BE2C (cell line): ENCODE data around the gene ABHD12B.
"Not testable (repeated sequence)": the region's sequence is repeated elsewhere in the genome, so short reads cannot be mapped to it uniquely, and the experiment has no call there.

ENCODE experiments used
- DNase-seq: peaks from one replicate; pipeline ENCODE4 v3.0.0-alpha.2; 2020
- H3K27me3 ChIP-seq: fragments of 250-450 bp; sonication (Bioruptor Pico); 2 replicates; pipeline ENCODE4 v1.5.1; 2020; ENCODE audit warnings: mild to moderate bottlenecking
- H3K36me3 ChIP-seq: fragments of 250-450 bp; sonication (Bioruptor Pico); 2 replicates; pipeline ENCODE4 v1.5.1; 2020; ENCODE audit warnings: mild to moderate bottlenecking
- H3K4me1 ChIP-seq: fragments of 250-450 bp; sonication (Bioruptor Pico); 2 replicates; pipeline ENCODE4 v1.5.1; 2020
- H3K4me3 ChIP-seq: 2 replicates; pipeline ENCODE4 v1.5.1; 2011; ENCODE audit warnings: low read depth, low read length
- H3K9me3 ChIP-seq: fragments of 250-450 bp; sonication (Bioruptor Pico); 2 replicates; pipeline ENCODE4 v1.5.1; 2020
- TF ChIP-seq, protein P1 (sequence below): IDR thresholded peaks from 2 replicates; pipeline ENCODE4 v1.5.1; 2012; ENCODE audit warnings: mild to moderate bottlenecking, low read depth, low read length

ABHD12B gene

DNA sequence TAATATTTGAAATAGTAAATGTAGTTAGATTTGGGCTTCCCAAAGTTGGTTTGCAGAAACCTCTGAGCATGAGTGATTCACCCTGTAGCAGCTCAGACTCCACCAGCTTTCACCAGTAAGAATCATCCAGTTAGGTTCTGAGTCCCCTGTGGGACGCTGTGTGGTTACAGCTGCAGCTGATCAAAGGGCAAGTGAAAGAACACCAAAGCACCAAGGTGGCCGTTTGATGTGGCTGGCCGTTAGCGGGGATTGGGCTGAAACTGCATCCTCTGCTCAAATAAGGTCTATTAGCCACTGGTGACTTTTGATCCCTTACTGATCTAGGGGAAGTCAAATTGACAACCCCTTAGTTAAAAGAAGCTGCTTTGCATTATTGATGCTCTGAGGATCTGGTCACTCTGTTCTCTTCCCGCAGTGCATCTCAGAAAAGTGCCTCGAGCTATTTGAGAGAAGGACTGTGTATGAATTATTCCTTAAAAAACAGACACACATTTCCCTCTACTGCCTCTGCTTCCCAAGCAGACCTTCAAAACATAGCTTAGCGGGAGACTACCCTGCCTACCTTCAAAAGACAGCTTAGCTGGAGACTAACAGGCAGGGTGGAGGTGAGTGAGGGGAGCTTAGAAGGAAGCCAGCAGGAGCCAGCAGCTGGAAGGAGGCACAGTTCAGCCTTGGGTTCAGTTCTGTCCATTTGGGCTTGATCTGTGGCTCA, 3.7 kb downstream of the ABHD12B start:
- H3K9me3 ChIP-seq, result no peaks in the 10 kb centered on the region
- no peak for DNase-seq
- peaks cover 5% of the 10 kb centered on the region for H3K27me3 ChIP-seq
- TF ChIP-seq, protein P1, sequence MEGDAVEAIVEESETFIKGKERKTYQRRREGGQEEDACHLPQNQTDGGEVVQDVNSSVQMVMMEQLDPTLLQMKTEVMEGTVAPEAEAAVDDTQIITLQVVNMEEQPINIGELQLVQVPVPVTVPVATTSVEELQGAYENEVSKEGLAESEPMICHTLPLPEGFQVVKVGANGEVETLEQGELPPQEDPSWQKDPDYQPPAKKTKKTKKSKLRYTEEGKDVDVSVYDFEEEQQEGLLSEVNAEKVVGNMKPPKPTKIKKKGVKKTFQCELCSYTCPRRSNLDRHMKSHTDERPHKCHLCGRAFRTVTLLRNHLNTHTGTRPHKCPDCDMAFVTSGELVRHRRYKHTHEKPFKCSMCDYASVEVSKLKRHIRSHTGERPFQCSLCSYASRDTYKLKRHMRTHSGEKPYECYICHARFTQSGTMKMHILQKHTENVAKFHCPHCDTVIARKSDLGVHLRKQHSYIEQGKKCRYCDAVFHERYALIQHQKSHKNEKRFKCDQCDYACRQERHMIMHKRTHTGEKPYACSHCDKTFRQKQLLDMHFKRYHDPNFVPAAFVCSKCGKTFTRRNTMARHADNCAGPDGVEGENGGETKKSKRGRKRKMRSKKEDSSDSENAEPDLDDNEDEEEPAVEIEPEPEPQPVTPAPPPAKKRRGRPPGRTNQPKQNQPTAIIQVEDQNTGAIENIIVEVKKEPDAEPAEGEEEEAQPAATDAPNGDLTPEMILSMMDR, result no peak
- H3K36me3 ChIP-seq, result no peaks in the 10 kb centered on the region
- no peaks in the 10 kb centered on the region; the same call in 1 of the 2 replicates for H3K4me1 ChIP-seq
- H3K4me3 ChIP-seq, result no peak overlapping the region

DNA sequence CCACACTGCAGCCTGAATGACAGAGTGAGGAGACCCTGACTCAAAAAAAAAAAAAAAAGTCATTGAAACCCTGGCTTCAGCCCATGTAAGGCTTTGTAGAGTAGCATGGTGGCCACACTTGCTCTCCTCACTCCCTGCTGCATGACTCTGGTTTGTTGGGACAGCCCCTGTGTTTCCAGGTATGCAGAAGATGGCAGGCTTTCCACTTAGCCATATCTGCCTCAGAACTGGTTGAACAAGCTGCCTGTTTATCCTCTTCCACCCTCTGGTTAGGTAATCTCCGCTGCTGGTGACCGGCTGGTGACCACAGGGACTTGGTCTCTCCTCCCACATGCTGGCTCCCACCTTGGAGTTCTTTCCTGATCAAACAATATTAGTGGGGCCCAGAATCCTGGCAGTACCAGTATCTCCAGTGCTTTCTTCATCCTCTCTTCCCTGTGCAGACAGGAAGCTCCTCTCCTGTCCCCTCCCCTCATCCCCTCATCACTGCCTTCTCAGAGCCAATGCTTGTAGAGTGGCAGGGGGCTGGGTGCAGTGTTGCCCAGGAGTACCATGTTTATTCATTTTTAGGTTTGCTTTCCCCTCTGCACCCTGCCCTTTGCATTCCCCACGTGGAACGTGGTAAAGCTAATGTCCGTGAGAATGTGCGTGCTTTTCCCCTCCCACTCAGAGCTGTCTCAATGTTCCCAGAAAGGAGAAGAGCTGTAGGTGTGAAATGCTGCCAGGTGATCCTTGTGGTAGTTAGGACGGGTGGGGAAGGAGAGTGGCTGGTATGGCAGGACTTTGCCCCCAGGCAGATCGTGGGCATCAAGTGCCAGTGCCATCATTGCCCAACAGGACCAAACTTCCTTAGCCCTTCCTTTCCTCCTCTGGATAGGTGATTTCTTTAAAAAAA, 11.3 kb downstream of the ABHD12B start:
- H3K9me3 ChIP-seq, result no peaks in the 10 kb centered on the region
- no peaks in the 10 kb centered on the region for H3K36me3 ChIP-seq
- peaks cover 8% of the 10 kb centered on the region for H3K4me1 ChIP-seq
- no peak overlapping the region for H3K4me3 ChIP-seq
- H3K27me3 ChIP-seq, result no peaks in the 10 kb centered on the region
- no peak for DNase-seq
- TF ChIP-seq, protein P1, result no peak

DNA sequence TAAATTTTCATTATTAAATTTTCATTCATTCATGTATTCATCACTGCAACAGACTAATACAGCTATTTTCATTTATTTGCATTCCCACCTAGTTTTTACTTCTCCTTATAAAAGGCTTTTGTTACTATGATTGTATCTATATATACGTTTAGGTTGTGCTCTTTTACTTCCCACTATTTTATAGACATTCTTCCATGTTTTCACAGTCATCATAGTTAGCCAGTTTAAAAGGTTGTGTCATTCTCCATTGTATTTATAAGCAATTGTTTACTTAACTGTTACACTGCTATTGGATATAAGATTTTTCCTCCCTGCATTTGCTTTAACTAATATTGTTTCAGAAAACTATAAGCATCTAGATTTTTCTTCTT, 12.0 kb downstream of the ABHD12B start:
- no peak for DNase-seq
- Histone ChIP-seq H3K4me3 (no peak overlapping the region), H3K9me3 (no peaks in the 10 kb centered on the region), H3K4me1 (peaks cover 8% of the 10 kb centered on the region), H3K27me3 (no peaks in the 10 kb centered on the region), H3K36me3 (no peaks in the 10 kb centered on the region)
- TF ChIP-seq, protein P1, result no peak

DNA sequence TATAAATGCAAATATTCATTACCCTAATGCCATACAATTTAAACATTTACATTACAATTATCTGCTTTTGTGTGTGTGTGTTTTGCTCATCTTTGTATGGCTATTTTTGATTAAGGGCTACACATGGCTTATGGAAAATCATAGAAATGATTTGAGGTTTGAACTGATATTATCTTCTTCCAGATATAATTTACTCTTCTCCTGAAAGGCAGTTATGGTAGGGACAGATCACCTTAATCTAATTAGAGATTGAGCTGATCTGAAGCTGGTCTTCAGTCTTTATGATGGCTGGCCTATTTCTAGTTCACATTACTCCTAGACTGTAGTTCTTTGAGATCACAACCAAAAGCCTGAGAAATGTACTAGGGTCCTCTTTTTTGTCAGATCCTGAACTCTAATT, 15.6 kb downstream of the ABHD12B start:
- TF ChIP-seq, protein P1, result no peak
- no peaks in the 10 kb centered on the region for H3K36me3 ChIP-seq
- no peak for DNase-seq
- peaks cover 11% of the 10 kb centered on the region for H3K4me1 ChIP-seq
- H3K4me3 ChIP-seq, result no peak overlapping the region
- no peaks in the 10 kb centered on the region for H3K9me3 ChIP-seq
- no peaks in the 10 kb centered on the region for H3K27me3 ChIP-seq

DNA sequence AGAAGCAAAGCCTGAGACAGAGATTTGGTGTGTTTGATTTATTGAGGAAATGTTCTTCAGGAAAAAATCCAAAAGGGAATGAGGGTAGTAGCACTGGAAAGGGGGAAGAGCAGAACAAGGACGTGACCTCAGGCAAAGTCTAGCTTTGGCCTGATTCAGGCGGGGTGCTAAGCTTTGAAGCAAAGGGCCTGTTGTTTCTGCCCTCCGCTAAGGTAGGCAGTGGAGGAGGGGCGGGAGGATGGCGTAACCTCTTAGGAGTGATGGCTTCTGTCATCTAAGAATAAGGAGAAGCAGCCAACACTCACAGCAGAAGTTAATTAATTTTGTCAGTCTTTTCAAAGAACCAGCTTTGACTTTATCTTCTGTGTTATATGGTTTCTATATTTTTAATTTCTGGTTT, 20.4 kb downstream of the ABHD12B start:
- Histone ChIP-seq H3K36me3 (no peaks in the 10 kb centered on the region), H3K9me3 (no peaks in the 10 kb centered on the region), H3K4me3 (no peak overlapping the region), H3K27me3 (no peaks in the 10 kb centered on the region), H3K4me1 (peaks cover 10% of the 10 kb centered on the region)
- TF ChIP-seq, protein P1, result no peak
- no peak for DNase-seq

DNA sequence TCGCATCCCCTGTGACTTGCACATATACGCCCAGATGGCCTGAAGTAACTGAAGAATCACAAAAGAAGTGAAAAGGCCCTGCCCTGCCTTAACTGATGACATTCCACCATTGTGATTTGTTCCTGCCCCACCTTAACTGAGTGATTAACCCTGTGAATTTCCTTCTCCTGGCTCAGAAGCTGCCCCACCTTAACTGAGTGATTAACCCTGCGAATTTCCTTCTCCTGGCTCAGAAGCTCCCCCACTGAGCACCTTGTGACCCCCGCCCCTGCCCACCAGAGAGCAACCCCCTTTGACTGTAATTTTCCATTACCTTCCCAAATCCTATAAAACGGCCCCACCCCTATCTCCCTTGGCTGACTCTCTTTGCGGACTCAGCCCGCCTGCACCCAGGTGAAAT, 24.6 kb downstream of the ABHD12B start:
- H3K4me1 ChIP-seq, H3K9me3 ChIP-seq, DNase-seq, H3K4me3 ChIP-seq, H3K27me3 ChIP-seq, H3K36me3 ChIP-seq: not testable (repeated sequence)

DNA sequence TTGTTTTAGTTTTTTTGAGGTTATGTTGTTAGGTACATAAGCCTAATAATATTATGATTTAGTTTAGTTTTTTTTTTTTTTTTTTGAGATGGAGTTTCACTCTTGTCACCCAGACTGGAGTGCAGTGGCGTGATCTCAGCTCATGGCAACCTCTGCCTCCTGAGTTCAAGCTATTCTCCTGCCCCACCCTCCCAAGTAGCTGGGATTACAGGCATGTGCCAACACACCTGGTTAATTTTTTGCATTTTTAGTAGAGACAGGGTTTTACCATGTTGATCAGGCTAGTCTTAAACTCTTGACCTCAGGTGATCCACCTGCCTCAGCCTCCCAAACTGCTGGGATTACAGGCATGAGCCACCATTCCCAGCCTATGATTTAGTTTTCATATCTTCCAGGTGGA, 25.2 kb downstream of the ABHD12B start:
- not testable (repeated sequence) for H3K9me3 ChIP-seq, H3K27me3 ChIP-seq, H3K36me3 ChIP-seq, H3K4me3 ChIP-seq, DNase-seq, H3K4me1 ChIP-seq
